Dedifferentiated amniotic fluid mesenchymal stem cell (primary cell): ENCODE data around the gene CD226.

Experiments used
- DNase-seq: peaks from one replicate; pipeline ENCODE4 v3.0.0-alpha.2; 2016; ENCODE audit errors: extremely low spot score

CD226 gene

DNA sequence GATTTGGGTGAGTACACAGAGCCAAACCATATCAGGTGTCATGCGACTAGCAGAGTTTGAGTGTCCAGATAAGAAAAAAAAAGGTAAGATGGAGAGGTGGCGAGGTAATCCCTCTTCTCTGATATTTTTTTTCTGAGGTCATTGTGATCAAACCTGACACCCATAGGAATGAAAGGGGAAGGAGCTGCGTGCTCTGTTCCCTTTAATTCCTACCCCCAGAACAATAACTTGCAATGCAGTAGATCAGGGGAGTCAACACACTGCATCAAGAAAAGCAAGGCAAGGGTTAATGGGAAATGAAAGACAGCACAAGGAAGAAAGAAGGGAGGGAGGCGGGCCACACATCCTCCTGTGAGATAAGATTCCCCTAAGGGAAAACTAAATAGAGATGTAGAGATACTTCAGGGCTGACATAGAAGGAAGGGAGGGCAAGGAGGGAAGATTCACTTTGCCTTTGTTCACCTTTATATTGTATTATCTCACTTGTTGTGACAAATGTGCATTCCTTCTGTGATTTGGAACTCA, 132.8 kb downstream of the CD226 start:
- no peak for DNase-seq

DNA sequence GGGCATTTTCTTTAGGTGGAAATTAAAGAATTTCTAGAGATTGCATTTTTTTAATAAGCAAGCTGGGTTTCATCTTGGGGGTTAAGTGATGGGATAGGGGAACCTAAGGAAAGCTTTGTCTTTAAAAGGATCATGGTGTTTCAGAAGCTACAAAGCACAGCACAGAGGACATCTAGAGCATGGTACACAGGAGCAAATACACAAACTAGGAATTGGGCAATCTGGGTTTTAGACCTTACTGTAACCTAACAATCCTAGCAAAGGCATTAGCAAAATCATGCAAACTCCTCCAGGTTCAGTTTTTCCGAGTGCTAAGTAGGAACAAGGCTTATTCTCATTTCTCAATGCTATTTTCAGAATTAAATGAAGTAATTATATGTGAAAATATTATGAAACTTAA, 134.1 kb downstream of the CD226 start:
- no peak for DNase-seq

DNA sequence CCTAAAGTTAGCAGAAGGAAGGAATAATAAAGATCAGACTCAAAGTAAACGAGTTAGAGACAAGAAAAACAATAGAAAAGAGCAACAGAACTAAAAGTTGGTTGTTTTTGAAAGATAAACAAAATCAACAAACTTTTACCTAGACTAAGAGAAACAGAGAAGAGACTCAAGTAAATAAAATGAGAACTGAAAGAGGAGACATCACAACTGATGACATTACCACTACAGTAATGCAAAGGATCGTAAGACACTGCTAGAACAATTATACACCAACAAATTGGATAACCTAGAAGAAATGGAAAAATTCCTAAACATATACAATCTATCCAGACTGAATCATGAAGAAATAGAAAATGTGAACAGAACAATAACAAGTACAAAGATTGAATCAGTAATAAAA, 139.3 kb downstream of the CD226 start:
- DNase-seq: no peak

DNA sequence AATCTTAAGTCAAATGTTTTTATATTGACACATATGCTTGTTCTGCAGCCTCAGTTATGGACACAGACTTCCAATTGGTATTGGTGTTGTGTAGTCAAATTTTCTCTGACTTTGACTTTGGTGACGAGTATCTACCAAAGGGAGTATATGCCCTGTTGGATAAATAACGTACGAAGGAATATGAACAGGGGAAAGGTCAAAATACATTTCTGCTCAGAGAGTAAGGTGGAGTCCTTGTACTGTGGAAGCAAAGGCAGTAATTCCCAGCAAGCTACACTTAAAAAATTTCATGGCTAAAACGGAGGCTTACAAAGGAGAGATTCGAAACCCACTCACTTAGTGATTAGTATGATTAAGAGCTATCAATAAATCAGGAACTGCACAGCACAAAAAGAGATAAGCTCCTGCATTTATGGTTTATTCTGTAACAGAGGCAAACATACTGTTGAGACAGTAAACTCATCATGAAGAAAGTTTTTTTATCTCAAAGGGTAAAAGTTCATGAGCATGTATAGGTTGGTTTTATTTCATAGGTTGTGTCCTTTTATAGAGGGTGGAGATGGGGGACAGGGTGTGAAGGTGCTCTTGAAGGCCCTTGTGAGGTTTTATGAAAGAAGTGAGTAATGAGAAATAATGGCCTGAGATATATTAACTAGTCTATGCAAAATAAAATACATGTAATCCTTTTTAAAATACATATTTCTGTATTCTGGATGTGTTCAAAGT, 142.7 kb downstream of the CD226 start:
- DNase-seq: no peak
